ENCODE results near the gene TTLL9. TPM values are rescaled to one million over a fixed set of nuclear protein-coding genes. Genes with fewer than 3 reads are reported as not detected.

Gene TTLL9
- polyA plus RNA-seq, 1 of the 3 experiments (the other 2 are of a cell fraction): 0.23 TPM

DNA sequence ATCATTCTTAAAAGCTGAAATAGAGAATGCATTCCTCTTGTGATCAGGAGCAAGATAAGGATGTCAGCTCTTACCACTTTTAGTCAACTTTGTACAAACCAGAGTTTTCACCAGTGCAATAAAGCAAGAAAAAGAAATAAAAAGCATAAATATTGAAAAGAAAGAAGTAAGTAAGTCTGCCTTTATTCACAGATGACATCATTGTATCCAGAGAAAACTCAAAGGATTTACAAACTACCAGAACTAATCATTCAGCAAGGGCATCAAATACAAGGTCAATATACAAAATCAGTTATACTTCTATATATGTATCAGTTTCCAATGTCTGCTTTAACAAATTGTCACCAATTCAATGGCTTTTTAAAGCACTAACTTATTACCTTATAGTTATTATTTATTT lies 13.4 kb downstream of the TTLL9 start:
- TF ChIP-seq GABPA (IDR thresholded peaks at IDR 0.05; ENCODE audit: low read depth) (no peak), ELF1 (IDR thresholded peaks at IDR 0.05) (no peak), SMC3 (IDR thresholded peaks at IDR 0.05; ENCODE audit: low read depth, low read length) (no peak), FOXM1 (IDR thresholded peaks at IDR 0.05; ENCODE audit: low read depth) (no peak), TEAD4 (IDR thresholded peaks at IDR 0.05; ENCODE audit: borderline replicate concordance, insufficient read depth) (no peak)
- TF ChIP-seq, protein P1, sequence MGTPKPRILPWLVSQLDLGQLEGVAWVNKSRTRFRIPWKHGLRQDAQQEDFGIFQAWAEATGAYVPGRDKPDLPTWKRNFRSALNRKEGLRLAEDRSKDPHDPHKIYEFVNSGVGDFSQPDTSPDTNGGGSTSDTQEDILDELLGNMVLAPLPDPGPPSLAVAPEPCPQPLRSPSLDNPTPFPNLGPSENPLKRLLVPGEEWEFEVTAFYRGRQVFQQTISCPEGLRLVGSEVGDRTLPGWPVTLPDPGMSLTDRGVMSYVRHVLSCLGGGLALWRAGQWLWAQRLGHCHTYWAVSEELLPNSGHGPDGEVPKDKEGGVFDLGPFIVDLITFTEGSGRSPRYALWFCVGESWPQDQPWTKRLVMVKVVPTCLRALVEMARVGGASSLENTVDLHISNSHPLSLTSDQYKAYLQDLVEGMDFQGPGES (IDR thresholded peaks at IDR 0.05; ENCODE audit: low read depth, low read length): no peak
- no peak for DNase-seq
- Histone ChIP-seq H3K9ac (no peak overlapping the region), H3F3A (replicated peaks; ENCODE audit: insufficient read depth) (no peaks in the 10 kb centered on the region), H2AFZ (ENCODE audit: low read depth) (no peak overlapping the region), H3K4me2 (no peak overlapping the region), H4K20me1 (ENCODE audit: insufficient read depth) (no peaks in the 10 kb centered on the region), H3K27ac (ENCODE audit: low read depth in 2 of 2, low read length in 1 of 2) (no peak overlapping the region), H3K36me3 (replicated peaks in 1 of 2; ENCODE audit: control insufficient read depth in 1 of 2, insufficient read depth in 2 of 2, low read length in 1 of 2) (no peaks in the 10 kb centered on the region), H3K9me2 (no peaks in the 10 kb centered on the region), H3K27me3 (ENCODE audit: insufficient read depth) (no peaks in the 10 kb centered on the region), H3K4me3 (ENCODE audit: low read depth in 2 of 2, low read length in 1 of 2) (no peak overlapping the region), H3K9me3 (no peaks in the 10 kb centered on the region), H3K79me2 (ENCODE audit: insufficient read depth) (no peaks in the 10 kb centered on the region), H3K4me1 (ENCODE audit: control insufficient read depth in 1 of 2, insufficient read depth in 2 of 2, low read depth in 1 of 2, low read length in 1 of 2) (no peaks in the 10 kb centered on the region; a peak in 1 of 4 replicates)
- POLR2A ChIA-PET: no interaction called here
- CTCF ChIA-PET: interaction anchor here (0.6 to 1.3 kb wide), 3 partner anchors 23 to 68 kb away, joined by 3 to 6 read pairs (median 3); partner anchors contain the start of gene PDRG1

DNA sequence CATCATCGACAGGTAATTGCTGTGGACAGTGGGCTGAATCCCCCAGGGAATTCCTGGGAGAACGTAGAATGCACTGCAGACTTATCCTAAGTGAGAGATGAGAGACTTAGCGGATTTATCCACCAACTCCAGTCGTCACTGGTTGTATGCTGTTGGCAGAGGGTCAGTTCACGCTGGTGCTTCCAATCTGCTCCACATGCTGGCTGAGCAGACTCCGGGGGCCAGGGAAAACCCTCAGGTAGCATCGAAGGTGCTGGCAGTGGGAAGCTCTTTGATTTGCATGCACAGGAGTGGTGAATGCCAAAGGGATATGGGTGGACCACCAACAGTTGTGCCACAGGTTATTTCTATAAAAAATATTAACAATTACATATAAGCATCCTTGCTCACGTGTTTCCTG lies 20.2 kb downstream of the TTLL9 start:
- no peak overlapping the region for H3K27ac ChIP-seq (ENCODE audit: low read depth in 2 of 2, low read length in 1 of 2)
- no peaks in the 10 kb centered on the region for H3F3A ChIP-seq (replicated peaks; ENCODE audit: insufficient read depth)
- no peak overlapping the region for H2AFZ ChIP-seq (ENCODE audit: low read depth)
- WGBS (ENCODE audit: low lambda C conversion rate): 31% methylated on average over 4 of the region's 8 CpGs
- H3K27me3 ChIP-seq (ENCODE audit: insufficient read depth): no peaks in the 10 kb centered on the region
- H3K4me3 ChIP-seq (ENCODE audit: low read depth in 2 of 2, low read length in 1 of 2): no peak overlapping the region
- H3K4me1 ChIP-seq (ENCODE audit: control insufficient read depth in 1 of 2, insufficient read depth in 2 of 2, low read depth in 1 of 2, low read length in 1 of 2): no peaks in the 10 kb centered on the region
- H3K9ac ChIP-seq: no peak overlapping the region
- DNase-seq: no peak
- no peaks in the 10 kb centered on the region for H3K79me2 ChIP-seq (ENCODE audit: insufficient read depth)
- CTCF ChIA-PET: no interaction called here
- POLR2A ChIA-PET: no interaction called here
- H3K36me3 ChIP-seq (replicated peaks in 1 of 2; ENCODE audit: control insufficient read depth in 1 of 2, insufficient read depth in 2 of 2, low read length in 1 of 2): no peaks in the 10 kb centered on the region
- TF ChIP-seq EP300 (IDR thresholded peaks at IDR 0.05; ENCODE audit: borderline replicate concordance in 1 of 2, low read depth in 1 of 2, low read length in 1 of 2) (no peak), NRF1 (IDR thresholded peaks at IDR 0.05; ENCODE audit: low read depth, low read length) (no peak), SIN3A (IDR thresholded peaks at IDR 0.05; ENCODE audit: borderline replicate concordance, low read depth, low read length) (no peak), TAF1 (IDR thresholded peaks at IDR 0.05; ENCODE audit: borderline replicate concordance, low read depth, low read length) (no peak), GATA2 (CRISPR knock-in tag; IDR thresholded peaks at IDR 0.05) (no peak), CHD2 (IDR thresholded peaks at IDR 0.05; ENCODE audit: low read length, partially characterized antibody) (no peak), ELF1 (IDR thresholded peaks at IDR 0.05) (no peak), GABPA (IDR thresholded peaks at IDR 0.05; ENCODE audit: low read depth) (no peak), JUND (IDR thresholded peaks at IDR 0.05) (no peak), SMC3 (IDR thresholded peaks at IDR 0.05; ENCODE audit: low read depth, low read length) (no peak), FOXM1 (IDR thresholded peaks at IDR 0.05; ENCODE audit: low read depth) (no peak), RXRA (IDR thresholded peaks at IDR 0.05; ENCODE audit: borderline replicate concordance, low read depth) (no peak)
- TF ChIP-seq, protein P2, sequence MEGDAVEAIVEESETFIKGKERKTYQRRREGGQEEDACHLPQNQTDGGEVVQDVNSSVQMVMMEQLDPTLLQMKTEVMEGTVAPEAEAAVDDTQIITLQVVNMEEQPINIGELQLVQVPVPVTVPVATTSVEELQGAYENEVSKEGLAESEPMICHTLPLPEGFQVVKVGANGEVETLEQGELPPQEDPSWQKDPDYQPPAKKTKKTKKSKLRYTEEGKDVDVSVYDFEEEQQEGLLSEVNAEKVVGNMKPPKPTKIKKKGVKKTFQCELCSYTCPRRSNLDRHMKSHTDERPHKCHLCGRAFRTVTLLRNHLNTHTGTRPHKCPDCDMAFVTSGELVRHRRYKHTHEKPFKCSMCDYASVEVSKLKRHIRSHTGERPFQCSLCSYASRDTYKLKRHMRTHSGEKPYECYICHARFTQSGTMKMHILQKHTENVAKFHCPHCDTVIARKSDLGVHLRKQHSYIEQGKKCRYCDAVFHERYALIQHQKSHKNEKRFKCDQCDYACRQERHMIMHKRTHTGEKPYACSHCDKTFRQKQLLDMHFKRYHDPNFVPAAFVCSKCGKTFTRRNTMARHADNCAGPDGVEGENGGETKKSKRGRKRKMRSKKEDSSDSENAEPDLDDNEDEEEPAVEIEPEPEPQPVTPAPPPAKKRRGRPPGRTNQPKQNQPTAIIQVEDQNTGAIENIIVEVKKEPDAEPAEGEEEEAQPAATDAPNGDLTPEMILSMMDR (IDR thresholded peaks at IDR 0.05): no peak
- TF ChIP-seq, protein P3, sequence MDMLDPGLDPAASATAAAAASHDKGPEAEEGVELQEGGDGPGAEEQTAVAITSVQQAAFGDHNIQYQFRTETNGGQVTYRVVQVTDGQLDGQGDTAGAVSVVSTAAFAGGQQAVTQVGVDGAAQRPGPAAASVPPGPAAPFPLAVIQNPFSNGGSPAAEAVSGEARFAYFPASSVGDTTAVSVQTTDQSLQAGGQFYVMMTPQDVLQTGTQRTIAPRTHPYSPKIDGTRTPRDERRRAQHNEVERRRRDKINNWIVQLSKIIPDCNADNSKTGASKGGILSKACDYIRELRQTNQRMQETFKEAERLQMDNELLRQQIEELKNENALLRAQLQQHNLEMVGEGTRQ (IDR thresholded peaks at IDR 0.05; ENCODE audit: borderline replicate concordance, low read depth, low read length): no peak
- TF ChIP-seq, protein P4, sequence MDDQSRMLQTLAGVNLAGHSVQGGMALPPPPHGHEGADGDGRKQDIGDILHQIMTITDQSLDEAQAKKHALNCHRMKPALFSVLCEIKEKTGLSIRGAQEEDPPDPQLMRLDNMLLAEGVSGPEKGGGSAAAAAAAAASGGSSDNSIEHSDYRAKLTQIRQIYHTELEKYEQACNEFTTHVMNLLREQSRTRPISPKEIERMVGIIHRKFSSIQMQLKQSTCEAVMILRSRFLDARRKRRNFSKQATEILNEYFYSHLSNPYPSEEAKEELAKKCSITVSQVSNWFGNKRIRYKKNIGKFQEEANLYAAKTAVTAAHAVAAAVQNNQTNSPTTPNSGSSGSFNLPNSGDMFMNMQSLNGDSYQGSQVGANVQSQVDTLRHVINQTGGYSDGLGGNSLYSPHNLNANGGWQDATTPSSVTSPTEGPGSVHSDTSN (IDR thresholded peaks at IDR 0.05): no peak
- TF ChIP-seq, protein P5, sequence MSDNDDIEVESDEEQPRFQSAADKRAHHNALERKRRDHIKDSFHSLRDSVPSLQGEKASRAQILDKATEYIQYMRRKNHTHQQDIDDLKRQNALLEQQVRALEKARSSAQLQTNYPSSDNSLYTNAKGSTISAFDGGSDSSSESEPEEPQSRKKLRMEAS (IDR thresholded peaks at IDR 0.05; ENCODE audit: low read depth): no peak
- TF ChIP-seq, protein P6, sequence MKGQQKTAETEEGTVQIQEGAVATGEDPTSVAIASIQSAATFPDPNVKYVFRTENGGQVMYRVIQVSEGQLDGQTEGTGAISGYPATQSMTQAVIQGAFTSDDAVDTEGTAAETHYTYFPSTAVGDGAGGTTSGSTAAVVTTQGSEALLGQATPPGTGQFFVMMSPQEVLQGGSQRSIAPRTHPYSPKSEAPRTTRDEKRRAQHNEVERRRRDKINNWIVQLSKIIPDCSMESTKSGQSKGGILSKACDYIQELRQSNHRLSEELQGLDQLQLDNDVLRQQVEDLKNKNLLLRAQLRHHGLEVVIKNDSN (IDR thresholded peaks at IDR 0.05; ENCODE audit: borderline replicate concordance, low read depth): no peak
- TF ChIP-seq, protein P1 (IDR thresholded peaks at IDR 0.05; ENCODE audit: low read depth, low read length): no peak
- H3K9me3 ChIP-seq: no peaks in the 10 kb centered on the region
- H3K9me2 ChIP-seq: no peaks in the 10 kb centered on the region
- H3K4me2 ChIP-seq: no peak overlapping the region
- no peaks in the 10 kb centered on the region for H4K20me1 ChIP-seq (ENCODE audit: insufficient read depth)

Measured in SK-N-SH (cell line).